Right ventricle myocardium inferior (tissue), 1 donor: ENCODE results near the gene FGF9. TPM values are rescaled to one million over a fixed set of nuclear protein-coding genes. Genes with fewer than 3 reads are reported as not detected.

Experiments
- ATAC-seq: fragments of 200-7000 bp; cut with Tn5 transposase; one replicate; pipeline ENCODE4 v1.9.1; 2020; ENCODE audit warnings: mild to moderate bottlenecking, moderate library complexity
- DNase-seq: peaks from one replicate; pipeline ENCODE4 v3.0.0; 2021; ENCODE audit errors: missing footprints
- intact Hi-C: fragments of 100-400 bp; cut with DNase I; formaldehyde crosslinking; loops from one replicate; pipeline ENCODE4 v1.11.0; 2022
- long read RNA-seq: library from polyadenylated mRNA; unstranded; transcript quantifications from one replicate; pipeline ENCODE4 v2.0.0, GENCODE V29; 2021
- total RNA-seq: library from RNA; stranded (reverse); fragmentation: NEBNext Ultra II Directional; extraction: Animal tissue kit (Norgen Biotek cat#: 25700); gene quantifications from one replicate; pipeline ENCODE4 v1.2.1, GENCODE V29; 2021
- donor health status: DM: no; HTN: yes; CAD: no; lungs with severe emphysema.

Gene FGF9
- total RNA-seq: 12.6 TPM
- long read RNA-seq, full-length matches to known transcripts: 1 of 5 reads
- long read RNA-seq, partial matches to known transcripts: 0 of 5 reads
- long read RNA-seq, other reads (novel, unspliced or antisense): 4 of 5 reads

DNA sequence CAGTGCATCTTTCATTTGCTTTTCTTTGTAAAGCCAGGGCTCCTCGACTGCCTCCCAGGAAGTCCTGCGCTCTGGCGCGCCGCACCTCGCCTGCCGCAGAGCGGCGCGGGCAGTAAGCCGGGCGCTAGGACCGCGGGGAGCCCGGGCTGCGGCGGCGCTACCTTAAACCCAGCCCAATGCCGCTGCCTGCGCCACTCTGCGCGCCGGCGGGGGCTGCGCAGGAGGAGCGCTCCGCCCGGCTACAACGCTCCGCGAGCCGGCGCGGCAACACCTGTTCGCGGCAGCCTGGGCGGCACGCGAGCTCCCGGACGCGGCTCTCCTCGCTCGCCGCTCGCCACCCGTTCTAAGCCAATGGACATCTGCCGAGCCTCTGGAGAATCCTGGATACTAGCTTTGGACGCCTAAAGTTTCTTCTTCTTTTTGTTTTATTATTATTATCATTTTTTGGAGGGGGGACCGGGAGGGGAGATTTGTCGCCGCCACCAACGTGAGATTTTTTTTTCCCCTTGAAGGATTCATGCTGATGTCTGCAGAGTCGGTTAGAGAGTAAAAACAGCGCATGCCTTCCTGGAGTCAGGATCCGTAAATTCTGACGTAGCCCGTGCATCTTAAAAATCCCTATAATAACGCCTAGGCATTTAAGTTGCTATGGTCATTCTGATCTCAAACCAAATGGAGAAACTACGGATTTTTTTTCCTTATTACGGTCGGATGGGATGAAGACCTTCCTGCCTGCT, at the start of gene FGF9:
Gene FGF9, plus strand, starts transcription at position 191 of the 737 bp plus-strand sequence. CDS start 840 bp downstream, outside the sequence.
- ATAC-seq: peak; percentile 88
- intact Hi-C loops: loop anchor here (5.0 to 10.0 kb wide), 3 partner anchors 69 to 774 kb away; partner anchors contain the start of gene MICU2
- peak; percentile 86 for DNase-seq

DNA sequence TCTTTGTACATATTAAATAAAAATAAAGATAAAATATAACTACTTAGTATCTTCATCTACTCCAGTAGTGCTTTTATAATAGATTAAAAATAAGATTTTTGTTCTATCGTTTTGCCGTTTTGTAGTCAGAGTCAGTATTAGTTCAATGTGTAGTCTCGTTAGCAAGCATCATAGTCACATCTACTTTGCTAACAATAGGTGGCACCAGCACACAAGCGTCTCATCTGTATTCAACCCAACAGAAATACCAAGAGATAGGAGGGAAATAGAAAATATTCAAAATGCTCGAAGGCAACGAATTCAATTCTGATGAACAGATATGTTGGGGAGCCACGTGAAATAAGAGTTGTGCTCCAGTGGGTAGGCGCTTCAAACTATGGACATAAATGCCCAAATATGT, 45.5 kb upstream of the FGF9 start:
- intact Hi-C loops: no loop called here
- DNase-seq (no peak), ATAC-seq (no peak)

DNA sequence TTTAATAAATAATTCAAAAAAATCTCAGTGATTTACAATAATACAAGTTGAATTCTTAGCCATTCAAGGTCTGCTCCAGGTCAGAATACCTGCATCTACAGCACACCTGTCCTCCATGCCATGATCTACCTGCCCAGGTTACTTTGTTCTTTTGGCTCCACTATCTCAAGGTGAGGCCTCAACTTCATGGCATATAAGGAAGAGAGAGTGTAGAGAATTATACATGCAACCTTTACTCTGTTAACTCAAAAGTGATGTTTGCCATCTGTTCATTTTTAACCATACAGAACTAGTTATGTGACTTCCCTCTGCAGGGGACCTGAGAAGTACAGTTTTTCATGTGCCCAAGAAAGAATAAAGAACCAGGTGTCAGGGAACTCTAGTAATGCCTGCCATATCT, 38.7 kb upstream of the FGF9 start:
- DNase-seq (no peak), ATAC-seq (no peak)
- intact Hi-C loops: no loop called here

DNA sequence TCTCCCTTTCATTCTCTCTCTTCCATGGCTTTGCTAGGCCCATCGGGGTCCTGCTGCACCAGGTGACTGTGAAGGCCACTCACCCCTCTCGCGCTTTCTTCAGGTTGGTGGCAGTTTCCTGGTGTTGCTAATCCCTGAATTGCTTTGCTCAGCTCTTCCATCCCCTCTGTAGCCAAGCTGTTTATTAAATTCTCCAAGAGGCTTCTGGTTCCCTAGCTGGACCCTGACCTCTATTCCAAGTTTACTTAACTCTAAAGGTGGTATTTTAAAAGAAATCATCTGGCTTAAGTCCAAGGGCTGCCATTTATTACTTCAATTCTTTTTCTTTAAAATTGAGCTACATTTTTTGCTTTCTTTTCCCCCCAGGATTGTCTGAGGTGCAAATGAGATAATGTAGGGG, 34.2 kb upstream of the FGF9 start:
- DNase-seq (no peak), ATAC-seq (no peak)
- intact Hi-C loops: loop anchor here (5.0 kb wide), 2 partner anchors 641 to 1121 kb away; no protein-coding TSS in a partner anchor

DNA sequence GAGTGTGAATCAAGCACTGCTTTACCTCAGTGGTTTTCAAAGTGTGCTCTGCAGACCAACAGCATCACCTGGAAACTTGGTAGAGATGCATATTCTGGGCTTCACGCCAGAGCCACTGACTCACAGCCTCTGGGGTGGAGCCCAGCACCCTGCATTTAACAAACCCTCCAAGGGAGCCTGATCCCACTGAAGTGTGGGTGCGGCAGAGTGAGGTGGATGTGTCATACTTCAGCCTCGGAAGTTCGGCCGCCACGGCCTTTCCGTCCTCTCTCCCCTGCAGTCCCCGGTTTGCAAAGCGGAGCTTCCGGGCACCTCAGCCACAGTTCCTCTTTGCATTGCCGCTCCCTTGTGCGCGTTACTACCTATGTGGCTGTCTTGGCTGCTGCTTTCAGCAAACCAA, 33.6 kb upstream of the FGF9 start:
- intact Hi-C loops: loop anchor here (5.0 kb wide), 2 partner anchors 640 to 1120 kb away; no protein-coding TSS in a partner anchor
- DNase-seq: no peak
- no peak for ATAC-seq

DNA sequence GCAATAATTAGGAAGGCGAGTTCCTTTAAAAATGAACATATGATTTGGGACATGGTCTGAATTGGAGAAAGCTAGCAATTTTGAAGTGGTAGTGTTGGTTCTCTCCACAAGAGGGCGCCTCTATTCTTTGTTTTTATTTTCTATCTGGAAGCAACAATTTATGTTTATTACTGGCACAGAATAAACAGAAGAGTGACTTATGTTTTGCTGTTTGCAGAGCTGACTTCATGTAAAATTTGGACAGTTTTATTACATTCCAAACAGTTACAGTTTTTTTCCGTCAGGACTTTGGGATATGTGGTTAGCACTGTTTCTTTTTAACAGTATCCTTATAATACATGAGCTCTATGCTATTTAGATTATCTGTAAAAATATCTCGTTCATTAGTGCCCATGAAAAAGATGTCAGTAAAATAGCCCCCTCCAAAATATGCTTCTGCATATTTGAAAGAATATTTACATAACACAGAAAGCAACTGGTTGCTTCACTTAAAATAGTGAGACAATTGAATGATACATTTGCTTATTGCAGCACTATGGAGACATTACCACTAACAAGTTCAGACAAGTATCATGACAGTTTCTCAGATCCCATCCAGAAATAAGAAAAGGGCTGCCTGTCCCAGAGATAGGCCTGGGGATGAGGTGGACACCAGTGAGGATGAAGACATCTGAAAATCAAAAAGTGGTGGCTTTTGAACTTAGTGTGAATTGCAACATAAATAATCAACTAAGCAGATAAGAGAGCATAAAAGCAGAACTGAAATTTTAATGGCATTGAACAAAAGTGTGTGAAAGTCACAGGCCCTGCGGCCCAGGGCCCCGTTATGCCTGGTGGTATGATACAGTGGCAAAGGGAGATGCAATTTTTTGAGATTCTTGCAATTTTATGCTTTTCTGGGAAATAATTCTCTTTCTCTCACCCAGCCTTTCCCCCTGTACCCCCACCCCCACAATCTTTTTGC, 32.3 kb upstream of the FGF9 start:
- DNase-seq (no peak), ATAC-seq (no peak)
- intact Hi-C loops: loop anchor here (5.0 kb wide), 2 partner anchors 639 to 1119 kb away; no protein-coding TSS in a partner anchor

DNA sequence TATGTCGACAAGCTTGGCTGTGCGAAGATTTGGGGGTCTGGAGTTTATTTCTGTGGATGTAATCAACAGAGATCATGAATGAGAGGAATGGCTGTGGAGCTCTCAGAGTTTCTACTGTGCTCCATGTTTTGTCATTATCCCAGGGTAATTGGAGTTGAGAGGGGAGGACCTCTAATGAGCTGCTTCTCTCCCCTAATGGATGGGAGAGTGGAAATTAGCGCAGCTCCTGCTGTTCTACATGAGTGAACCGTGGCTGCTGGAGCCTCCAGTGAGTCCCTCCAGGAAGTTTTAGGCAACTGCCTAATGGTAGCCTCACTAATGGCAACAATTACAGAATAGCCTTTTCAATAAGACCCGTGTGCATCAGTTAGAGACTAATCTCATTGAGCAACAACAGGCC, 31.3 kb upstream of the FGF9 start:
- DNase-seq (no peak), ATAC-seq (no peak)
- intact Hi-C loops: loop anchor here (5.0 kb wide), 2 partner anchors 638 to 1118 kb away; no protein-coding TSS in a partner anchor

DNA sequence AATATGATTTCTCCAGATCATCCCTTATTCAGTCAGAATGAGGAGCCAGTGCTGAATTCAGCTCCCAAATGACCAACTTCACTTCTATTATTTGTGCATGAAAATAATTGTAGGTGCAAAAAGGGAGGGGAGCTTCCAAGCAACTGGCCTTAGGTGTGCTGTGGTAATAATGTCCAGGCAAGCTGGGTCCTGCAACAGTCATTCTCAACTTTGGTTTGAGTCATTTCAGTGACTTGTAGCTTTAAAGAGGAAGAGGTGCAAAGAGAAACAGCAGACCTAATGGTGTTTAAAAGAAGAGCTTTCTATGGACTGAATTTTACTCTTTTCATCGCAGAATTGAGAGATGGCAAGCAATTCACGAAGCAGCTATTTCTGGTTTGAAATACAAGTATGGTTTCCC, 29.2 kb upstream of the FGF9 start:
- intact Hi-C loops: no loop called here
- DNase-seq (no peak), ATAC-seq (no peak)

DNA sequence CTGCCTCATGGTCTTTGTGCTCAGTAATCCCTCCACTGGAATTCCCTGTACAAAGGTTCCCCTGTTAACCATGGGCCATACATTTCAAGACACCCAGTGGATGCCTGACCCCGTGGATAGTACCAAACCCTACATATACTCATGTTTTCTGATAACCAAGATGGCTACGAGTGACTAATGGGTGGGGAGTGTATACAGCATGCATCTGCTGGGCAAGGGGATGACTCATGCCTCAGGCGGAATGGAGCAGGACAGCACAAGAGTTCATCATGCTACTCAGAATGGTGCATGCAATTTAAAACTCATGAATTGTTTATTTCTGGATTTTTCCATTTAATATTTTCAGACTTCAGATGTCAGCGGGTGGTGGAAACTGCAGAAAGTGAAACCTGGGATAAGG, 13.3 kb upstream of the FGF9 start:
- intact Hi-C loops: no loop called here
- no peak for DNase-seq
- ATAC-seq: no peak

DNA sequence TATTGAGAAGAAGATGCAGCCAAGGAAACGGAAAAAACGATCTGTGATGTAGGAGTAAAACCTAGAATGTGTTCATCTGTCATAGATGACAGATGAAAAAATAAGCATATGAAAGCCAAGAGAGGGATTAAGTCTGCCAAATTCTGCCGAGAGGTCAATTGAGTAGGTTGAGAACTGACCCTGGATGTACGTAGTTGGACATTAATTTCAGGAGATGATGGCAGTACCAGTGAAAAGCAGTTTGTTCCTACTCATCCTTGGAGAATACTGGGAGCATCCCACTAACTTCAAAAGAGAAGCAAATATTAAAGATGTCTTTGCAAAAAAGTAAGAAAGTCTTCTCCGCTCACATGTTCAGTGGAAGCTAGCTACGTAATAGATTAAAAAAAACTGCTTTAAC, 11.8 kb upstream of the FGF9 start:
- intact Hi-C loops: no loop called here
- ATAC-seq (no peak), DNase-seq (no peak)

DNA sequence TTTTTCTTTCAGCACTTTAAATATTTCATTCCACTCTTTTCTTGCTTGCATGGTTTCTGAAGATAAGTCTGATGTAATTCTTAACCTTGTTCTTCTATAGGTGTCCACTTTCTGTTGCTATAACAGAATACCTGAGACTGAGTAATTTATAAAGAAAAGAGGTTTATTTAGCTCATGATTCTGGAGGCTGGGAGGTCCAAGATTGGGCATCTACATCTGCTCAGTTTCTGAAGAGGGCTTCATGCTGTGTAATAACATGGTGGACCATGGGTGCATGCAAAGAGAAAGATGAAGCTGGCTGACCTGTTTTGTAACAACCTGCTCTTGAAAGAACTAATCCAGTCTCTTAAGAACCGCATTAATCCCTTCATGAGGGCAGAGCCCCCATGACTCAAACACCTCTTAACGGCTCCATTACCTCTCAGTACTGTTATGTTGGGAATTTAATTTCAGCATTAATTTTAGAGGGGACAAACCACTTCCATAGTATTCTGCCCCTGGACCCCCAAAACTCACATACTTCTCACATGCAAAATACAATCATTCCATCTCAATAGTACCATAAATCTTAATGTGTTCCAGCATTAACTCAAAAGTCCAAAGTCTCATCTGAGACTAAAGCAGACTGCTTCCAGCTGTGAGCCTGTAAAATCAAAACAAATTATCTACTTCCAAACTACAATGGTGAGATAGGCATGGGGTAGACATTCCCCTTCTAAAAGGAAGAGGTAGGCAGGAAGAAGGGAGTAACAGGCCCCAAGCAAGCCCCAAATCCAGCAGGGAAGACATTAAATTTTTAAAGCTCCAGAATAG, 9.6 kb upstream of the FGF9 start:
- ATAC-seq: no peak

DNA sequence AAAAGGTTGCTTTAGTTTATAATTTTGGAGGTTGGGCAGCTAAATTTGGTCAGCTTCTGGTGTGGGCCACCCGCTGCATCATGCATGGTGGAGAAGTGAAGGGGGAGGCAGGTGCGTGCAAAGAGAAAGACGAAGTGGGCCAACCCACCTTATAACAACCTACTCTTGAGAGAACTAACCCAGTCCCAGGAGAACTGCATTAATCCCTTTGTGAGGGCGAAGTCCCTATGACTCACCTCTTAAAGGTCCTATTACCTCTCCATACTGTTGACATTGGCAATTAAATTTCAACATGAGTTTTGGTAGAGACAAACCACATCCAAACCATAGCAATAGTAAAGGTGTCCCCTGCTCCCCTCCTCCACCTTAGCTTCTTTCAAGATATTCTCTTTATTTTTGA, 7.7 kb upstream of the FGF9 start:
- intact Hi-C loops: no loop called here
- no peak for ATAC-seq
- DNase-seq: no peak

More for the DNA sequence above, 9.6 kb upstream of the FGF9 start:
- intact Hi-C loops: no loop called here
- DNase-seq: no peak

DNA sequence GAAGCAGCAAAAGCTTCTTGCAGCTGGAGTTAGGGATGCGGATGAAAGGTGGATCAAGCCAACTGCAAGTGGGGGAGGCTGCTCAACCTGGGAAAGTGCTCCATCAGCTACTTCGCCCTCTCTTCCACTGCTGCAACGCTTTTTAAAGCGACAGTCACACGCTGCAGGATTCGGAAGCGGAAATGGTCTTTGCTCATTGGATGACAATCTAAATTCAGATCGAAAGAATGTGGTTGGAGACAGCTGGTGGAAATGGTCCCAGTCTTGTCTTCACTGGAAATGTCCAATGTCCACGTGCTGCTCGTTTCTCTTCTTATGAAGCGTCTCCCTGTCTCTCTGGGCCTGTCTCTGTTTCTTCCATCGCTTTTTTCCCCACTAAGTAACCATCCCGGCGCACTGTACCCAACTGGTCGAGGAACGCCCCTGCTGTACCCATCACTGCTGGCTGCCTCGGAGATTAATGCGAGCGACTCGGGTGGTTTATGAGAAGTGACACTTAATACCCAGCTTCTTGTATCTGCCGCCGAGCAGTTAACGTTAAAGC, 2.1 kb upstream of the FGF9 start:
- DNase-seq (no peak), ATAC-seq (no peak)
- intact Hi-C loops: no loop called here

DNA sequence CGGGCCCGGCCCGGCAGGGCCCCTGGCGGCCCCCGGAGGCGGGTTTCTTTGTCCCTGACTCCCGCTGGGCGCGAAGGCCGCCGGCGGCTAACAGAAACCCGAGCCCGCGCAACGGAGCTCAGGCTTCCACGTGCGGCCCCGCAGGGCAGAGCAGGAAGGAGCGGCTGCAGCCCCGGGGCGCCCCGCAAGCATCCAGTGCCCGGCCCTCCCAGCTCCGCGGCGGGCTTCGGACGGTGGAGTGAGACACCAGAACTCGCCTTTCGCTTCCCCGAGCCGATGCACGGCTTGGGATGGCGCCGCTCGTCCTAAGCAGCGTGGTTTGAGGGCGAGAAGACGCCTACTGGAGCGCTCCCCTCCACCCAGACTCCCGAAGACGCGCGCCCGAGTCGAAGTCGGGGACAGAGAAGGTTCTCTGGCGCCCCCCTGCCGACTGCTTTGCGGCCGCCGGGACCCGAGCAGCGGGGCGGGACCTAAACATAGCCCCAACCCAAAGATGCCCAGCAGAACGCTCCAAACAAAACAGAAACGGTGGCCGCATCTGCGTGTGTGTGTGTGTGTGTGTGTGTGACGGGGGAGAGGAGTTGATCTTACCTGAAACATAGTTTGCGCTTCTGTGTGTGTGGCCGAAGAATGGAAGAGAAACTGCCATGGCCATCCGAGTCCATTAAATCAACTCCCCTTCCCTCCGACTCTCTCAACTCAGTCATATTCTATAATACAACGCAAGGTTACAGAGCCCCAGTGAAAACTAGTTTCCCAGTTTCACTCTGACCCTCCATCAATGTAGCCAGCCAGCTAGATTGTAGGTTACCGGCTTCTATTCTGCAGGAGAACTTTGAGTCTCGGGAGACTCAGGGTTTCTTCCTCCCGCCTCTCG, 629 bp upstream of the FGF9 start:
- ATAC-seq: peak; percentile 45
- peak; percentile 81 for DNase-seq
- intact Hi-C loops: loop anchor here (5.0 to 10.0 kb wide), 3 partner anchors 68 to 775 kb away; partner anchors contain the start of gene MICU2

DNA sequence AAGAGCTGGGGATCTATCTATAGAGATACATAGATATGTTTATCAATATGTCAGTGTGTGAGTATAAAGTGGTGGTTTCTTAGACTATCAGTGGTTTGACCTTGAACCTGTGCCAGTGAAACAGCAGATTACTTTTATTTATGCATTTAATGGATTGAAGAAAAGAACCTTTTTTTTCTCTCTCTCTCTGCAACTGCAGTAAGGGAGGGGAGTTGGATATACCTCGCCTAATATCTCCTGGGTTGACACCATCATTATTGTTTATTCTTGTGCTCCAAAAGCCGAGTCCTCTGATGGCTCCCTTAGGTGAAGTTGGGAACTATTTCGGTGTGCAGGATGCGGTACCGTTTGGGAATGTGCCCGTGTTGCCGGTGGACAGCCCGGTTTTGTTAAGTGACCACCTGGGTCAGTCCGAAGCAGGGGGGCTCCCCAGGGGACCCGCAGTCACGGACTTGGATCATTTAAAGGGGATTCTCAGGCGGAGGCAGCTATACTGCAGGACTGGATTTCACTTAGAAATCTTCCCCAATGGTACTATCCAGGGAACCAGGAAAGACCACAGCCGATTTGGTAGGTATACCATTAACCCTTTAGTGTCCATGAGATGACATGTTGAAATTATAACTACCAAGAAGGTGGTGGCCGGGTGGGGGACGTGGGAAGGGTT, 880 bp downstream of the FGF9 start:
- DNase-seq (no peak), ATAC-seq (no peak)
- intact Hi-C loops: loop anchor here (5.0 to 10.0 kb wide), 3 partner anchors 69 to 773 kb away; partner anchors contain the start of gene MICU2

DNA sequence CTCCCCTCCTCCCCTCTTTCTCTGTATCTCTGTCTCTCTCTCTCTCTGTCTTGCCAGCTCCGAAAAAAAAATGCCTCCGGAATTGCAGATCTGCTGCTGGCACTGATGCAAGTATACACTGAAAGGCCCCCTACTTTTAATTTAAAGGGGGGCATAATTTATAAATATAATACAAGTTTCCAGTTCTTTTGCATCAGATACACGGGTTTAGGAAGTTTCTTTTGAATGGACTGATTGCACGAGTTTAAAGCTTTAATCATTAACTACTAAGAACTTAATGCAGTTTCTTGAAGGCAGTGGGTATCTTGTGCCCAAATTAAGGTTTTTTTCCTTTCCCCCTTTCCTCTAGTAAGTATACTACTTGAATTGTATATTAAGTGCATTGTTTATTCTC, 1.4 kb downstream of the FGF9 start:
- intact Hi-C loops: loop anchor here (5.0 to 10.0 kb wide), 3 partner anchors 70 to 773 kb away; partner anchors contain the start of gene MICU2

More for the DNA sequence above, 1.4 kb downstream of the FGF9 start:
- ATAC-seq (no peak), DNase-seq (no peak)
